Mesodermal cell (in vitro differentiated cells): ENCODE data around the gene DPAGT1.
"Not testable (repeated sequence)": the region's sequence is repeated elsewhere in the genome, so short reads cannot be mapped to it uniquely, and the experiment has no call there.

Experiments used
- H3K27ac ChIP-seq: 2 replicates; pipeline ENCODE4 v1.7.0; 2013; ENCODE audit warnings: mild to moderate bottlenecking, low read depth, low read length, moderate library complexity; ENCODE audit not compliant: severe bottlenecking
- H3K36me3 ChIP-seq: 2 replicates; pipeline ENCODE4 v1.7.1; 2013; ENCODE audit warnings: mild to moderate bottlenecking, low read length, moderate library complexity; ENCODE audit not compliant: control insufficient read depth, insufficient read depth
- H3K4me1 ChIP-seq: one replicate; pipeline ENCODE4 v1.7.1; 2013; ENCODE audit warnings: mild to moderate bottlenecking, low read length; ENCODE audit not compliant: insufficient read depth, control insufficient read depth, poor library complexity, severe bottlenecking
- H3K4me3 ChIP-seq: 2 replicates; pipeline ENCODE4 v1.7.0; 2013; ENCODE audit warnings: low read length, control low read depth, mild to moderate bottlenecking; ENCODE audit not compliant: insufficient read depth, poor library complexity, severe bottlenecking; ENCODE audit errors: extremely low read depth
- H3K9me3 ChIP-seq: 2 replicates; pipeline ENCODE4 v1.7.1; 2013; ENCODE audit warnings: mild to moderate bottlenecking, low read length, moderate library complexity; ENCODE audit not compliant: control insufficient read depth
- WGBS, 2 experiments: methylation state at CpG; one replicate each; pipeline ENCODE4 v1.1.5; 2013; ENCODE audit warnings: missing lambda C conversion rate in 2 of 2; ENCODE audit not compliant: insufficient coverage in 2 of 2; 5-methylcytosine and 5-hydroxymethylcytosine counted together

DPAGT1 gene

GRCh38 chr11:119106564-119107537, 5.2 kb upstream of the DPAGT1 start, which contains the start of gene C2CD2L:
Gene C2CD2L (plus strand): TSS chr11:119107344. CDS start chr11:119107742, 398 bp downstream.
- WGBS, 2 experiments, result 3% methylated on average over 15 to 37 of the region's 49 CpGs
- peaks cover 17% of the 10 kb centered on the region for H3K4me1 ChIP-seq
- H3K36me3 ChIP-seq, result peaks cover 27% of the 10 kb centered on the region
- H3K4me3 ChIP-seq, result peak within 1 kb of the TSS; percentile 75
- peak within 1 kb of the TSS; percentile 72 for H3K27ac ChIP-seq
- H3K9me3 ChIP-seq, result no peaks in the 10 kb centered on the region

- Histone ChIP-seq H3K36me3 (peaks cover 6% of the 10 kb centered on the region), H3K4me1 (peaks cover 26% of the 10 kb centered on the region), H3K27ac (no peak overlapping the region), H3K4me3 (no peak overlapping the region), H3K9me3 (no peaks in the 10 kb centered on the region)
- WGBS, 2 experiments, result 95 to 100% methylated on average over 1 of the region's 4 CpGs
These were observed 2.1 kb upstream of the DPAGT1 start for GRCh38 chr11:119103793-119104192.

- H3K4me3 ChIP-seq, result not testable (repeated sequence)
- 93 to 96% methylated on average over 15 to 16 of the region's 18 CpGs for WGBS, 2 experiments
These were observed 1.6 kb upstream of the DPAGT1 start for GRCh38 chr11:119103161-119103664.

DNA sequence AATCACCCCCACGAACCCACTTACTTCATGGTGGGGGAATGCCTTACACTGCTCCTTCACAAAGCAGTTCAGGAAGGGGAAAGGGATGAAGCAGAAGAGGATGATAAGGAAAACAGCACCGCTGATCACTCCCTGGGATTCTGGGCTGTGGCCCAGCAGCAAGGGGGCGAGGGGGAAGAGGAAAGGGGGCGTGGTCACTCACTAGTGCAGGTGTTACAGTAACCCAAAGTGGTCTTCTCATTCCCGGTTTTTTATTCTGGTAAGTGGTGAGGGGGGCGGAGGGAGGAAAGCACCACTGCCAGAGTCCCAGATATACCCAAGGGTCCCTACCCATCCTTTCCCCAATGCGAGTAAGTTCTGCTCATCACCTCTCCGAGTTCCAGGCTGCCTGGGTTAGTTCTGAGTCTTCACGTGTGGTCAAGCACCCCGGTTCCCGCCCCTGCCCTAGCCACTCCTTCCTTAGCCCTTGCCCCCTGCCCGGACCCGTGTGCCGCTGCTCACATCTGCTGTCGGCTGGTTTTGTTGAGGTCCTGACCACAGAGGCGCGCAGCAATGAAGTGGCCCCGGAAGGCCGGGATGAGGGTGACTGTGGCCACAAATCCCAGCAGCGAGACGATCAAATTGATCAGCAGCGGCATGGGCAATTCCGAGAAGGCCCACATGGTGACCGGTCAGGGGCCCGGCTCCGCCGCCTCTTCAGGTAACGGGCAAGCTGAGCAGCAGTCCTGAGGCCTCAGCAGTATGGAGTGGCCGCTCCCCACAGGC, 477 bp downstream of the DPAGT1 start:
- Histone ChIP-seq H3K4me1 (peaks cover 16% of the 10 kb centered on the region), H3K36me3 (peaks cover 29% of the 10 kb centered on the region), H3K4me3 (peak overlapping the region; percentile 81), H3K9me3 (no peaks in the 10 kb centered on the region), H3K27ac (peak overlapping the region; percentile 98)
- 0% methylated on average over 23 to 25 of the region's 29 CpGs for WGBS, 2 experiments

More at GRCh38 chr11:119103161-119103664, 1.6 kb upstream of the DPAGT1 start:
- Histone ChIP-seq H3K27ac (peak overlapping the region; percentile 98), H3K4me1 (peaks cover 22% of the 10 kb centered on the region)
- H3K9me3 ChIP-seq, H3K36me3 ChIP-seq: not testable (repeated sequence)

DNA sequence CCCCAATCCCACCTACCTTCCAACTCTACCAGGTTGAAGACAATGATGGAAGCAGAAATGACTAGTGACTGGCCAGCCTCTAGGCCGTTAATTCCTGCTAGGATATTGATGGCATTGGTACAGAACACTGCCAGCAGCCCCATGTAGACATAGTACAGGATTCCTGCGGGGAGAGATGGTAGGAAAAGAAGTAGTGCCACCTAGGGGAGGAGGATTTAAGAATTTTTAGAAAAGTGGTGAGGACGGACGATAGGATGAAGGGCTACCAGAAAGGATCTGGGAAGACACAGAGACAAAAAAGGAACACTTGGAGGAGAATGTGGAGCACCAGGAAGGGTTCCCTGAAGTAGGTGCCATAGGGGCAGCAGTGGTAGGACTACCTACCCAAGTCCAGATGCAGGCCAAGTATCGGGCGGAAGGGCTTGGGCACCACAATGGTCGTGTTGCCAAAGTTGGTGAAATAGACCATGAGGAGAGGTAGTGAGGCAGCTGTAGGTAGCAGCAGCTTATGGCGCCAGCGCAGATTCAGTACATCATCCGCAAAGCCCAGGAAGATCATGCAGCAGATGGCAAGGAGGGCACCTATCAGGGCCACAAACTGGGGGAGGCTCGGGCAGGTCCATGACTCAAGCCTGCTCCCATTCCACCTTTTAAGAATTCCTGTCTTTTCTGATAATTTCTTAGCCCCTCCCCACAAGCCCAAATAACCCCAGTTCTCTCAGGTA, 1.2 kb downstream of the DPAGT1 start:
- no peak overlapping the region for H3K27ac ChIP-seq
- peak overlapping the region; percentile 81 for H3K4me3 ChIP-seq
- no peaks in the 10 kb centered on the region for H3K9me3 ChIP-seq
- peaks cover 31% of the 10 kb centered on the region for H3K36me3 ChIP-seq
- 54 to 61% methylated on average over 9 to 10 of the region's 11 CpGs for WGBS, 2 experiments
- peaks cover 15% of the 10 kb centered on the region for H3K4me1 ChIP-seq

GRCh38 chr11:119099711-119100110, 1.9 kb downstream of the DPAGT1 start:
- WGBS, 2 experiments, result 100% methylated on average over 2 to 3 of the region's 6 CpGs
- Histone ChIP-seq H3K27ac (no peak overlapping the region), H3K4me1 (peaks cover 15% of the 10 kb centered on the region), H3K4me3 (no peak overlapping the region), H3K36me3 (peaks cover 31% of the 10 kb centered on the region), H3K9me3 (no peaks in the 10 kb centered on the region)

- peak overlapping the region; percentile 51 for H3K27ac ChIP-seq
- peak overlapping the region; percentile 88 for H3K4me3 ChIP-seq
- H3K36me3 ChIP-seq, result peaks cover 59% of the 10 kb centered on the region
- H3K9me3 ChIP-seq, result no peaks in the 10 kb centered on the region
- WGBS, 2 experiments, result 0 to 1% methylated on average over 55 to 61 of the region's 79 CpGs
- peaks cover 16% of the 10 kb centered on the region for H3K4me1 ChIP-seq
These were observed 6.4 kb downstream of the DPAGT1 start for GRCh38 chr11:119095066-119095880.

DNA sequence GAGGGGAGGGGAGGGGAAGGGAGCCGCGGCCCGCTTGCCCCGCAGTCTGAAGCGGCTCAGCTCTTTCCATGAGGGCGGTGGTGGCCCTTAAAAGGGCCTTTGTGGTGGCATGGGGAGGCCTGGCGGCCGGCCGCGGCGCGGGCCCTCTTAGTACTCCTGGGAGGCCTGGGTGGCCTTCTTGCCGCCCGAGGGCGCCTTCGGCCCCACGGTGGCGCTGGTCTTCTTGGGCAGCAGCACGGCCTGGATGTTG, 6.9 kb downstream of the DPAGT1 start:
- Histone ChIP-seq H3K27ac (peak overlapping the region; percentile 51), H3K36me3 (peaks cover 61% of the 10 kb centered on the region), H3K4me3 (peak overlapping the region; percentile 88), H3K9me3 (no peaks in the 10 kb centered on the region), H3K4me1 (peaks cover 14% of the 10 kb centered on the region)
- 0 to 1% methylated on average over 13 to 19 of the region's 19 CpGs for WGBS, 2 experiments

- Histone ChIP-seq H3K4me1 (peaks cover 14% of the 10 kb centered on the region), H3K27ac (peak overlapping the region; percentile 51), H3K9me3 (no peaks in the 10 kb centered on the region), H3K4me3 (peak overlapping the region; percentile 88), H3K36me3 (peaks cover 59% of the 10 kb centered on the region)
- 0% methylated on average over 51 to 59 of the region's 81 CpGs for WGBS, 2 experiments
These were observed 7.5 kb downstream of the DPAGT1 start for GRCh38 chr11:119093942-119094815.
